H1 (cell line): ENCODE measurements around the gene CLCA1. TPM values are rescaled to one million over a fixed set of nuclear protein-coding genes. Genes with fewer than 3 reads are reported as not detected.

Experiments
- CTCF ChIA-PET: fragments of 300-600 bp; sonication (Branson Sonifier 250); formaldehyde crosslinking; loops from one replicate; lab custom pipeline; 2021; ENCODE audit not compliant: partially characterized antibody; lab: Charles Lee
- POLR2A ChIA-PET: fragments of 300-600 bp; sonication (Branson Sonifier 250); formaldehyde crosslinking; loops from one replicate; lab custom pipeline; 2021; ENCODE audit warnings: inconsistent platforms; ENCODE audit not compliant: partially characterized antibody; lab: Charles Lee
- DNase-seq, 2 experiments: peaks; one replicate each; pipeline versions ENCODE4 v3.0.0 to v3.0.0-alpha.2; 2010 to 2022; ENCODE audit warnings: low spot score in 2 of 2, low read depth in 1 of 2, mixed read lengths in 1 of 2
- FAIRE-seq: peaks from 2 replicates; lab custom pipeline; 2011; peaks lifted over from hg19 to GRCh38; lab: Jason Lieb, UNC
- H2AFZ ChIP-seq: 2 replicates; pipeline ENCODE4 v1.8.1; 2012; ENCODE audit warnings: low read length, inconsistent platforms
- H2AK5ac ChIP-seq: 2 replicates; pipeline ENCODE4 v1.6.1; 2013; ENCODE audit warnings: low read depth, low read length
- H2BK120ac ChIP-seq: replicated peaks from 2 replicates; pipeline ENCODE3; 2013; ENCODE audit warnings: low read depth, low read length, inconsistent platforms
- H2BK12ac ChIP-seq: 2 replicates; pipeline ENCODE4 v1.6.1; 2013; ENCODE audit warnings: low read depth, low read length
- H2BK15ac ChIP-seq: 2 replicates; pipeline ENCODE4 v1.6.1; 2013; ENCODE audit warnings: low read length
- H2BK20ac ChIP-seq: 2 replicates; pipeline ENCODE4 v1.6.1; 2013; ENCODE audit warnings: low read length
- H2BK5ac ChIP-seq: 2 replicates; pipeline ENCODE4 v1.6.1; 2013; ENCODE audit warnings: low read depth, low read length
- H3K14ac ChIP-seq: 2 replicates; pipeline ENCODE4 v1.6.1; 2013; ENCODE audit warnings: inconsistent platforms; ENCODE audit not compliant: insufficient read length
- H3K18ac ChIP-seq: 2 replicates; pipeline ENCODE4 v1.6.1; 2013; ENCODE audit warnings: low read length; ENCODE audit errors: extremely low read depth
- H3K23ac ChIP-seq: 2 replicates; pipeline ENCODE4 v1.6.1; 2013; ENCODE audit warnings: inconsistent platforms; ENCODE audit not compliant: insufficient read length
- H3K23me2 ChIP-seq: 2 replicates; pipeline ENCODE4 v1.6.1; 2013; ENCODE audit warnings: low read depth, low read length
- H3K27ac ChIP-seq: 2 replicates; pipeline ENCODE4 v1.6.1; 2011; ENCODE audit warnings: low read depth, low read length, inconsistent platforms
- H3K27me3 ChIP-seq, 4 experiments: replicated peaks in 1 of 4; 1 replicate in 1 of 4; 2 replicates in 3 of 4; pipeline versions ENCODE4 v1.6.1 to v1.8.1; 2011 to 2013; ENCODE audit warnings: low read length in 3 of 4, mild to moderate bottlenecking in 3 of 4, inconsistent platforms in 2 of 4, mixed read lengths in 2 of 4, moderate library complexity in 1 of 4; ENCODE audit not compliant: control insufficient read depth in 3 of 4, insufficient read depth in 3 of 4; ENCODE audit errors: extremely low read depth in 1 of 4
- H3K36me3 ChIP-seq, 4 experiments: 2 replicates each; pipeline versions ENCODE4 v1.6.1 to v1.8.1; 2011 to 2013; ENCODE audit warnings: mild to moderate bottlenecking in 4 of 4, low read length in 3 of 4, moderate library complexity in 2 of 4, control low read depth in 1 of 4, inconsistent platforms in 1 of 4; ENCODE audit not compliant: insufficient read depth in 4 of 4, control insufficient read depth in 2 of 4
- H3K4ac ChIP-seq: replicated peaks from 2 replicates; pipeline ENCODE3; 2013; ENCODE audit warnings: low read length, low read depth, mixed read lengths, inconsistent platforms; ENCODE audit not compliant: insufficient read length
- H3K4me1 ChIP-seq, 4 experiments: replicated peaks in 1 of 4; 1 replicate in 1 of 4; 2 replicates in 3 of 4; pipeline versions ENCODE4 v1.6.1 to v1.8.1; 2011 to 2013; ENCODE audit warnings: low read length in 3 of 4, inconsistent platforms in 2 of 4, mixed read lengths in 1 of 4; ENCODE audit not compliant: insufficient read depth in 4 of 4, control insufficient read depth in 3 of 4
- H3K4me2 ChIP-seq, 2 experiments: 2 replicates each; pipeline versions ENCODE4 v1.6.1 to v1.8.1; 2011 to 2013; ENCODE audit warnings: low read depth in 2 of 2, low read length in 2 of 2, control low read depth in 1 of 2, inconsistent platforms in 1 of 2, mild to moderate bottlenecking in 1 of 2; ENCODE audit not compliant: insufficient read depth in 1 of 2
- H3K4me3 ChIP-seq, 4 experiments: fragments of 200-600, 300-600 bp in 1 of 4; sonication (generic), shearing (Covaris generic), sonication (Bioruptor Twin) in 1 of 4; 2 replicates each; pipeline versions ENCODE4 v1.5.1 to v1.8.1; 2011 to 2016; ENCODE audit warnings: low read length in 4 of 4, low read depth in 3 of 4, control low read depth in 2 of 4, inconsistent platforms in 2 of 4, mild to moderate bottlenecking in 2 of 4, mixed read lengths in 1 of 4, moderate library complexity in 1 of 4; ENCODE audit not compliant: insufficient read depth in 2 of 4; ENCODE audit errors: extremely low read depth in 1 of 4
- H3K56ac ChIP-seq: replicated peaks from 2 replicates; pipeline ENCODE3; 2013; ENCODE audit warnings: low read depth, mild to moderate bottlenecking, mixed read lengths, low read length, inconsistent platforms; ENCODE audit not compliant: insufficient read length
- H3K79me1 ChIP-seq: 2 replicates; pipeline ENCODE4 v1.6.1; 2013; ENCODE audit warnings: low read depth, low read length, control low read depth
- H3K79me2 ChIP-seq, 2 experiments: 2 replicates each; pipeline versions ENCODE4 v1.6.1 to v1.8.1; 2012 to 2013; ENCODE audit warnings: low read length in 2 of 2, mild to moderate bottlenecking in 2 of 2, inconsistent platforms in 1 of 2; ENCODE audit not compliant: insufficient read depth in 2 of 2, control insufficient read depth in 1 of 2
- H3K9ac ChIP-seq, 4 experiments: replicated peaks in 1 of 4; 1 replicate in 1 of 4; 2 replicates in 3 of 4; pipeline versions ENCODE4 v1.6.1 to v1.8.1; 2011 to 2013; ENCODE audit warnings: low read depth in 3 of 4, low read length in 3 of 4, control low read depth in 2 of 4, mild to moderate bottlenecking in 2 of 4, moderate library complexity in 2 of 4, inconsistent platforms in 1 of 4; ENCODE audit errors: extremely low read depth in 1 of 4
- H3K9me3 ChIP-seq, 2 experiments: 2 replicates each; pipeline versions ENCODE4 v1.6.1 to v1.8.1; 2012 to 2013; ENCODE audit warnings: mild to moderate bottlenecking in 2 of 2, moderate library complexity in 2 of 2, control low read depth in 1 of 2, inconsistent platforms in 1 of 2, low read depth in 1 of 2, low read length in 1 of 2, mixed read lengths in 1 of 2; ENCODE audit not compliant: insufficient read depth in 2 of 2
- H4K20me1 ChIP-seq, 2 experiments: replicated peaks in 1 of 2; 2 replicates each; pipeline versions ENCODE3 to v1.8.1; 2011 to 2013; ENCODE audit warnings: inconsistent platforms in 2 of 2, low read length in 2 of 2, mild to moderate bottlenecking in 1 of 2; ENCODE audit not compliant: insufficient read depth in 2 of 2, control insufficient read depth in 1 of 2
- H4K5ac ChIP-seq: 2 replicates; pipeline ENCODE4 v1.6.1; 2013; ENCODE audit warnings: low read length, low read depth, mixed read lengths, inconsistent platforms; ENCODE audit not compliant: insufficient read length
- H4K8ac ChIP-seq: 2 replicates; pipeline ENCODE4 v1.8.0; 2013; ENCODE audit warnings: mild to moderate bottlenecking, moderate library complexity, low read length, inconsistent platforms; ENCODE audit not compliant: insufficient read depth; ENCODE audit errors: extremely low read depth
- H4K91ac ChIP-seq: replicated peaks from 2 replicates; pipeline ENCODE3; 2013; ENCODE audit warnings: low read length, mixed read lengths, inconsistent platforms; ENCODE audit not compliant: insufficient read length
- CEBPB ChIP-seq: IDR thresholded peaks from 2 replicates; pipeline ENCODE4 v1.6.1; 2012; ENCODE audit warnings: low read depth, low read length
- EP300 ChIP-seq, 2 experiments: IDR thresholded peaks; 1 replicate in 1 of 2; 2 replicates in 1 of 2; pipeline ENCODE4 v1.6.1; 2011 to 2012; ENCODE audit warnings: low read depth in 2 of 2, low read length in 2 of 2, mild to moderate bottlenecking in 2 of 2, borderline replicate concordance in 1 of 2, inconsistent platforms in 1 of 2, moderate library complexity in 1 of 2
- FOSL1 ChIP-seq: IDR thresholded peaks from 2 replicates; pipeline ENCODE4 v1.6.1; 2011; ENCODE audit warnings: mild to moderate bottlenecking, low read depth, low read length, moderate library complexity; ENCODE audit not compliant: insufficient read depth
- HDAC2 ChIP-seq, 2 experiments: fragments of 300-600 bp in 1 of 2; sonication (generic) in 1 of 2; IDR thresholded peaks; 2 replicates each; pipeline ENCODE4 v1.6.1; 2011 to 2012; ENCODE audit warnings: low read depth in 2 of 2, low read length in 2 of 2, mild to moderate bottlenecking in 2 of 2, moderate library complexity in 2 of 2, borderline replicate concordance in 1 of 2, inconsistent platforms in 1 of 2
- JUND ChIP-seq: IDR thresholded peaks from 2 replicates; pipeline ENCODE4 v1.6.1; 2011; ENCODE audit warnings: mild to moderate bottlenecking, improper control_type of control experiment, low read length
- KDM4A ChIP-seq: IDR thresholded peaks from one replicate; pipeline ENCODE4 v1.7.1; 2012; ENCODE audit warnings: low read depth, mild to moderate bottlenecking, moderate library complexity, low read length, inconsistent platforms; ENCODE audit not compliant: severe bottlenecking
- MAFK ChIP-seq: IDR thresholded peaks from 2 replicates; pipeline ENCODE4 v1.6.1; 2012; ENCODE audit warnings: low read depth, mild to moderate bottlenecking, improper control_type of control experiment, low read length
- PHF8 ChIP-seq: fragments of 200-600 bp; sonication (generic); conservative IDR thresholded peaks from 2 replicates; pipeline ENCODE4 v1.7.1; 2012; ENCODE audit warnings: low read depth, mild to moderate bottlenecking, inconsistent platforms, low read length, moderate library complexity
- POU5F1 ChIP-seq: IDR thresholded peaks from 2 replicates; pipeline ENCODE4 v1.6.1; 2011; ENCODE audit warnings: low read depth, mild to moderate bottlenecking, low read length, moderate library complexity
- RBBP5 ChIP-seq: IDR thresholded peaks from 2 replicates; pipeline ENCODE4 v1.7.1; 2012; ENCODE audit warnings: low read depth, mild to moderate bottlenecking, inconsistent platforms, low read length, moderate library complexity, borderline replicate concordance
- RXRA ChIP-seq: IDR thresholded peaks from 2 replicates; pipeline ENCODE4 v1.6.1; 2011; ENCODE audit warnings: low read depth, mild to moderate bottlenecking, low read length, moderate library complexity; ENCODE audit not compliant: insufficient read depth
- TAF1 ChIP-seq: IDR thresholded peaks from 2 replicates; pipeline ENCODE4 v1.6.1; 2011; ENCODE audit warnings: mild to moderate bottlenecking, low read depth, low read length
- TBP ChIP-seq: IDR thresholded peaks from 2 replicates; pipeline ENCODE4 v1.6.1; 2011; ENCODE audit warnings: low read depth, low read length, improper control_type of control experiment
- YY1 ChIP-seq: IDR thresholded peaks from 2 replicates; pipeline ENCODE4 v1.6.1; 2011; ENCODE audit warnings: low read depth, mild to moderate bottlenecking, low read length
- ZNF274 ChIP-seq: IDR thresholded peaks from 2 replicates; pipeline ENCODE4 v1.7.0; 2012; ENCODE audit warnings: low read length, borderline replicate concordance; ENCODE audit errors: extremely low read depth
- WGBS, 2 experiments: shearing (Covaris generic) in 1 of 2; methylation state at CpG; one replicate each; pipeline versions ENCODE4 v1.1.6 to v1.1.7; 2013 to 2015; ENCODE audit warnings: low lambda C conversion rate in 2 of 2, mixed read lengths in 2 of 2, inconsistent platforms in 1 of 2, low coverage in 1 of 2, missing lambda C conversion rate in 1 of 2; ENCODE audit not compliant: insufficient replicate concordance in 2 of 2, insufficient coverage in 1 of 2, insufficient read length in 1 of 2; ENCODE audit errors: extremely low coverage in 1 of 2, missing lambda C conversion rate in 1 of 2; 5-methylcytosine and 5-hydroxymethylcytosine counted together
- polyA plus RNA-seq, 7 experiments: library from polyadenylated mRNA; depleted of rRNA in 3 of 7; stranded (reverse) in 5 of 7; unstranded in 2 of 7; fragments of >200 nt in 5 of 7; fragments of 200-250 nt in 2 of 7; gene quantifications; 1 replicate in 5 of 7; 2 replicates in 1 of 7; 4 replicates in 1 of 7; pipeline versions ENCODE4 v1.2.1 to v1.2.3, GENCODE V29; 2011 to 2013; ENCODE audit warnings: missing spikeins in 2 of 7, mixed read lengths in 2 of 7
- total RNA-seq: library from RNA; stranded (reverse); fragmentation: NEBNext Ultra II Directional; extraction: Animal tissue kit (Norgen Biotek cat#: 25700); gene quantifications from 2 replicates; pipeline ENCODE4 v1.2.1, GENCODE V29; 2021

Gene CLCA1
- total and polyA plus RNA-seq, 2 of the 8 experiments (the other 6 are each of a cell fraction or from before 2014, with no cell fraction given) = not detected

DNA sequence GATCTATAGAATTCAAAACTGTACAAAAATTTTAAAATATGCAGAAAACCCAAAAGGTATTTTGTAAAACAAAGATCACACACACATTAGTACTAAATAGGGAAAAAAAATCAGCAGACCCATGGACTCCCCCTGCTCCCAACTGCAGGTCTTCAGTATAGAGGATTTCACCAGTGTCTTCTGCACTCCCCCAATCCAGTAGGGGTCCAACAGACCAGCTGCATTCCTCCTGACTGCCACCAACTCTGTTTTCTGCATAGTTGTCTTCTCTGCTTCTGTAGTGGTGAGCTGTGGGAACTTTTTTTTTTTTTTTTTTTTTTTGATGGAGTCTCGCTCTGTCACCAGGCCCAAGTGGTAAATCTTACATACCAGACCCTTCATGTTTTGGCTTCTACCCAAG, 22.8 kb upstream of the CLCA1 start:
- no peak overlapping the region for H4K5ac ChIP-seq
- TF ChIP-seq MAFK = no peak
- TF ChIP-seq EP300 (IDR thresholded peaks at IDR 0.05; ENCODE audit: borderline replicate concordance in 1 of 2, low read depth in 2 of 2, low read length in 2 of 2) = no peak
- no peak for TF ChIP-seq JUND
- no peak for TF ChIP-seq ZNF274
- no peak for TF ChIP-seq PHF8
- no peak for TF ChIP-seq TAF1
- TF ChIP-seq YY1 = no peak
- no peak for TF ChIP-seq KDM4A
- no peak for TF ChIP-seq FOSL1
- no peak for TF ChIP-seq POU5F1
- no peak for TF ChIP-seq HDAC2 (IDR thresholded peaks at IDR 0.05; ENCODE audit: borderline replicate concordance in 1 of 2, low read depth in 2 of 2, low read length in 2 of 2)
- TF ChIP-seq CEBPB = no peak
- TF ChIP-seq TBP = no peak
- TF ChIP-seq RBBP5 = no peak
- TF ChIP-seq RXRA = no peak

More for the DNA sequence above, 22.8 kb upstream of the CLCA1 start:
- no peaks in the 10 kb centered on the region for H3K9me3 ChIP-seq
- WGBS, 2 experiments = 43% methylated on average over 1 of the region's 1 CpG; no CpG with 5 or more reads in 1 of the 2 experiments
- ChIA-PET CTCF (interaction anchor here (0.9 to 1.1 kb wide), 3 partner anchors 28 to 56 kb away, joined by 3 to 4 read pairs (median 4); no protein-coding TSS in a partner anchor), POLR2A (no interaction called here)
- H2BK12ac ChIP-seq = no peak overlapping the region
- H3K4me2 ChIP-seq = no peak overlapping the region
- H3K79me1 ChIP-seq = no peaks in the 10 kb centered on the region
- H3K27ac ChIP-seq = no peak overlapping the region
- H3K79me2 ChIP-seq = no peaks in the 10 kb centered on the region
- H3K4ac ChIP-seq = no peak overlapping the region
- FAIRE-seq (no peak), DNase-seq (no peak)
- H3K23ac ChIP-seq = no peak overlapping the region
- H3K14ac ChIP-seq = no peak overlapping the region
- H3K4me3 ChIP-seq = no peak overlapping the region
- H4K20me1 ChIP-seq = no peaks in the 10 kb centered on the region
- no peak overlapping the region for H2BK15ac ChIP-seq
- H4K8ac ChIP-seq = no peak overlapping the region
- H2BK5ac ChIP-seq = no peak overlapping the region
- no peak overlapping the region for H2AK5ac ChIP-seq
- H2AFZ ChIP-seq = no peak overlapping the region
- H3K23me2 ChIP-seq = no peaks in the 10 kb centered on the region
- no peaks in the 10 kb centered on the region for H3K27me3 ChIP-seq
- no peak overlapping the region for H3K18ac ChIP-seq
- no peak overlapping the region for H3K56ac ChIP-seq
- H3K36me3 ChIP-seq = no peaks in the 10 kb centered on the region
- H2BK20ac ChIP-seq = no peak overlapping the region
- H4K91ac ChIP-seq = no peak overlapping the region
- H3K9ac ChIP-seq = no peak overlapping the region
- no peaks in the 10 kb centered on the region for H3K4me1 ChIP-seq
- H2BK120ac ChIP-seq = no peak overlapping the region
